Fibroblast of lung (primary cell): Measurements from ENCODE around the gene TOMT. TPM values are rescaled to one million over a fixed set of nuclear protein-coding genes. Genes with fewer than 3 reads are reported as not detected.

Source experiments
- DNase-seq, 2 donors: peaks; one replicate each; pipeline versions ENCODE4 v3.0.0 to v3.0.0-alpha.2; 2010; ENCODE audit warnings: low read depth in 2 of 2
- H2AFZ ChIP-seq: 2 replicates; pipeline ENCODE4 v1.5.1; 2012; ENCODE audit warnings: low read length, control low read depth, inconsistent platforms
- H3K27ac ChIP-seq: 2 replicates; pipeline ENCODE4 v1.5.1; 2011; ENCODE audit warnings: low read length, control low read depth; ENCODE audit not compliant: insufficient read depth
- H3K27me3 ChIP-seq: 2 replicates; pipeline ENCODE4 v1.5.1; 2011; ENCODE audit warnings: mild to moderate bottlenecking, low read length; ENCODE audit not compliant: control insufficient read depth, insufficient read depth
- H3K36me3 ChIP-seq: 2 replicates; pipeline ENCODE4 v1.5.1; 2011; ENCODE audit warnings: low read length; ENCODE audit not compliant: control insufficient read depth, insufficient read depth
- H3K4me1 ChIP-seq: 2 replicates; pipeline ENCODE4 v1.5.1; 2011; ENCODE audit warnings: low read length; ENCODE audit not compliant: control insufficient read depth, insufficient read depth; ENCODE audit errors: extremely low read depth
- H3K4me2 ChIP-seq: 2 replicates; pipeline ENCODE4 v1.5.1; 2011; ENCODE audit warnings: low read length, control low read depth; ENCODE audit not compliant: insufficient read depth; ENCODE audit errors: extremely low read depth
- H3K4me3 ChIP-seq, 4 experiments: fragments of 200-600 bp in 1 of 4; sonication (generic) in 1 of 4; replicated peaks in 1 of 4; 2 replicates each; pipeline ENCODE4 v1.5.1; 2011 to 2016; ENCODE audit warnings: low read length in 4 of 4, low read depth in 3 of 4, mild to moderate bottlenecking in 3 of 4, control low read depth in 2 of 4, inconsistent platforms in 1 of 4, mixed read lengths in 1 of 4; ENCODE audit not compliant: insufficient read depth in 1 of 4; ENCODE audit errors: control extremely low read depth in 1 of 4
- H3K79me2 ChIP-seq: 2 replicates; pipeline ENCODE4 v1.5.1; 2012; ENCODE audit warnings: mild to moderate bottlenecking, low read length, inconsistent platforms; ENCODE audit not compliant: control insufficient read depth, insufficient read depth
- H3K9ac ChIP-seq: 2 replicates; pipeline ENCODE4 v1.5.1; 2011; ENCODE audit warnings: mild to moderate bottlenecking, low read length, control low read depth; ENCODE audit not compliant: insufficient read depth
- H3K9me3 ChIP-seq: 2 replicates; pipeline ENCODE4 v1.5.1; 2012; ENCODE audit warnings: low read depth, low read length; ENCODE audit not compliant: control insufficient read depth, insufficient read depth
- H4K20me1 ChIP-seq: 2 replicates; pipeline ENCODE4 v1.5.1; 2011; ENCODE audit warnings: low read length; ENCODE audit not compliant: control insufficient read depth, insufficient read depth; ENCODE audit errors: extremely low read depth
- EZH2 ChIP-seq: IDR thresholded peaks from 2 replicates; pipeline ENCODE4 v1.5.1; 2012; ENCODE audit warnings: low read length, control low read depth, mild to moderate bottlenecking; ENCODE audit errors: missing control alignments
- polyA plus RNA-seq, 2 donors: library from polyadenylated mRNA; depleted of rRNA in 1 of 2; stranded (reverse) in 1 of 2; unstranded in 1 of 2; fragments of >200 nt; gene quantifications; 2 replicates each; pipeline ENCODE4 v1.2.1, GENCODE V29; 2011 to 2012; ENCODE audit warnings: missing spikeins in 1 of 2
- total RNA-seq: library from RNA; depleted of rRNA; stranded (reverse); fragments of >200 nt; gene quantifications from 2 replicates; pipeline ENCODE4 v1.2.1, GENCODE V29; 2014
- TF ChIP-seq, protein P1 (sequence below), 2 donors: IDR thresholded peaks in 1 of 2; conservative IDR thresholded peaks in 1 of 2; 1 replicate in 1 of 2; 2 replicates in 1 of 2; pipeline ENCODE4 v1.5.1; 2011 to 2012; ENCODE audit warnings: low read length in 2 of 2, control low read depth in 1 of 2, inconsistent platforms in 1 of 2, low read depth in 1 of 2, mild to moderate bottlenecking in 1 of 2

The TOMT gene
- total and polyA plus RNA-seq, 2 donors (not counting 1 experiment from before 2014, with no cell fraction given), result not detected

DNA sequence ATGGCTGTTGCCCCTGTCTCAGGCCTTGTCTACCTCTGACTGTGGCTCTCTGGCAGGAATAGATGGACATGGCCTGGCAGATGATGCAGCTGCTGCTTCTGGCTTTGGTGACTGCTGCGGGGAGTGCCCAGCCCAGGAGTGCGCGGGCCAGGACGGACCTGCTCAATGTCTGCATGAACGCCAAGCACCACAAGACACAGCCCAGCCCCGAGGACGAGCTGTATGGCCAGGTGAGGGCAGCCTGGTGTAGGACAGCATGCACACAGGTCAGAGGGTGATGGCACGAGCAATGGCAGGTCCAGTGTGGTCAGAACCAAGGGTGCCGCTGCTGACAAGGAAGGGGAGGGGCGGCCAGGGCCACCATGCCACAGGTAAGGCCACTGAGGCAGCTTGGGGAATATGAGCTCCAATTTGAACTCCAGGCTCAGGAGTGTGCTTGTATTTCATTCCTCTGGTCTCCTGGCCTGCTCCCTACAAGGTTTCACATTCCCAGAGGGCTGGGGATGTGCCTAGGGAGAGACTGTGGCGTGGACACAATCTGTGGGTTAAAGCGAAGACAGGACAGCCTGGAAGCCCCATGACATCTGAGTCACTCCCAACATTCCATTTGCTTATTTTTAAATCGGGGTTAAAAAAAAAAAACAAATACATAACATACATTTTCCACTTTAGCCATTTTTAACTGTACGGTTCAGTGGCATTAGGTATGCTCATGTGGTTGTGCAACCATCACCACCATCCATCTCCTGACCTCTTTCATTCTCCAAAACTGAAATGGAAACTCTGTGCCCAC, 30.4 kb downstream of the TOMT start:
- no peaks in the 10 kb centered on the region for H3K27me3 ChIP-seq

DNA sequence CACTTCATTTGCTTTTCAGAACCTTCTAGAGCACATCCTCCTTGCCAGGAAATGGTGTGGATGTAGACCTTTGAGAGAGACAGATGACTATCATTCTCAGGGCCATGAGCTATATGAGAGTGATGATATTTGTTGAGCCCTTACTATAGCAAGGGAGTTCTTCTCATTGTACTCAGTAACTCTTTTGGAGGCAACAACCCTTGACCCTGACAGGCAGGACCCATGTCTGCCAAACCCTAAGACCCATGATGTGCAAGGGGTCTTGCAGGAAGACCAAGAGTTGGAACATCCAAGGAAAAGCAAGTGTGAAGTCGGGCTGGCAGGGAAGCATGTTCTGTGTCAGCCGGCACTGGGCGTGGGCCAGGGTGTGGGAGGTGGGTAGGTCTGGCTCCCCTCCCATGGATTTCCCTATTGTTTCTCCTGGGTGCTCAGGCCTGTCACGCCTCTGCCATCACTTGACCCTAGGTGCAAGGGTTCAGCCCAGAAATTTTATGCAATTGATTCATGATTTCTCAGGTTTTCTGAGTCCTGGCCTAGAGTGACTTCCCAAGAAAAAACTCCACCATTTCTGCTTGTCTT, 31.0 kb downstream of the TOMT start:
- H3K4me1 ChIP-seq, result no peaks in the 10 kb centered on the region
- TF ChIP-seq EZH2, result no peak
- TF ChIP-seq, protein P1, sequence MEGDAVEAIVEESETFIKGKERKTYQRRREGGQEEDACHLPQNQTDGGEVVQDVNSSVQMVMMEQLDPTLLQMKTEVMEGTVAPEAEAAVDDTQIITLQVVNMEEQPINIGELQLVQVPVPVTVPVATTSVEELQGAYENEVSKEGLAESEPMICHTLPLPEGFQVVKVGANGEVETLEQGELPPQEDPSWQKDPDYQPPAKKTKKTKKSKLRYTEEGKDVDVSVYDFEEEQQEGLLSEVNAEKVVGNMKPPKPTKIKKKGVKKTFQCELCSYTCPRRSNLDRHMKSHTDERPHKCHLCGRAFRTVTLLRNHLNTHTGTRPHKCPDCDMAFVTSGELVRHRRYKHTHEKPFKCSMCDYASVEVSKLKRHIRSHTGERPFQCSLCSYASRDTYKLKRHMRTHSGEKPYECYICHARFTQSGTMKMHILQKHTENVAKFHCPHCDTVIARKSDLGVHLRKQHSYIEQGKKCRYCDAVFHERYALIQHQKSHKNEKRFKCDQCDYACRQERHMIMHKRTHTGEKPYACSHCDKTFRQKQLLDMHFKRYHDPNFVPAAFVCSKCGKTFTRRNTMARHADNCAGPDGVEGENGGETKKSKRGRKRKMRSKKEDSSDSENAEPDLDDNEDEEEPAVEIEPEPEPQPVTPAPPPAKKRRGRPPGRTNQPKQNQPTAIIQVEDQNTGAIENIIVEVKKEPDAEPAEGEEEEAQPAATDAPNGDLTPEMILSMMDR (conservative IDR thresholded peaks at IDR 0.05 in 1 of 2, IDR thresholded peaks at IDR 0.05 in 1 of 2; ENCODE audit: low read depth in 1 of 2, low read length in 2 of 2), result no peak
- H4K20me1 ChIP-seq, result no peaks in the 10 kb centered on the region
- no peaks in the 10 kb centered on the region for H3K9me3 ChIP-seq
- H3K4me3 ChIP-seq, result no peak overlapping the region
- H3K79me2 ChIP-seq, result no peaks in the 10 kb centered on the region
- H3K27ac ChIP-seq, result no peak overlapping the region
- H2AFZ ChIP-seq, result no peak overlapping the region
- DNase-seq, result no peak
- no peak overlapping the region for H3K4me2 ChIP-seq
- no peak overlapping the region for H3K9ac ChIP-seq
- no peaks in the 10 kb centered on the region for H3K27me3 ChIP-seq
- no peaks in the 10 kb centered on the region for H3K36me3 ChIP-seq

More for the DNA sequence above, 30.4 kb downstream of the TOMT start:
- Histone ChIP-seq H2AFZ (no peak overlapping the region), H3K4me2 (no peak overlapping the region), H3K4me3 (no peak overlapping the region), H3K4me1 (no peaks in the 10 kb centered on the region), H3K9me3 (no peaks in the 10 kb centered on the region), H3K79me2 (no peaks in the 10 kb centered on the region), H3K9ac (no peak overlapping the region), H3K36me3 (no peaks in the 10 kb centered on the region), H3K27ac (no peak overlapping the region), H4K20me1 (no peaks in the 10 kb centered on the region)
- TF ChIP-seq EZH2, result no peak
- TF ChIP-seq, protein P1 (conservative IDR thresholded peaks at IDR 0.05 in 1 of 2, IDR thresholded peaks at IDR 0.05 in 1 of 2; ENCODE audit: low read depth in 1 of 2, low read length in 2 of 2), result no peak
- DNase-seq, result peak in 1 of 2 donors; percentile 56

DNA sequence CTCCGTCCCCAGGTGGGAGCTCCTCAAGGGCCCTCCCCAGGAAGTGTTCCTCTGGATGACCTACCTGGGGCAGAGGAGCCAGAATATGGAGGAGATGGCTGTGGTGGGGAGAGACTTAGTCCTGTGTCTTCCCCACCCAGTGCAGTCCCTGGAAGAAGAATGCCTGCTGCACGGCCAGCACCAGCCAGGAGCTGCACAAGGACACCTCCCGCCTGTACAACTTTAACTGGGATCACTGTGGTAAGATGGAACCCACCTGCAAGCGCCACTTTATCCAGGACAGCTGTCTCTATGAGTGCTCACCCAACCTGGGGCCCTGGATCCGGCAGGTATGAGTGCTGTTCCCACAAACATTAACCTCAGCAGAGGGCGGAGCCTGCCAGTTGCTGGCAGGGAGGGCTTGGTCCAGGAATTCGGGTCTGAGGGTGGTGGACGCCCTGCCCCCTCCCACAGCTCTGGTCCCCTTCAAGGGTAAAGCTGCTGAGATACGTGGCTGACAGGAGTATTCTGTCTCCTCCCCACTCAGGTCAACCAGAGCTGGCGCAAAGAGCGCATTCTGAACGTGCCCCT, 33.2 kb downstream of the TOMT start:
- Histone ChIP-seq H3K4me1 (no peaks in the 10 kb centered on the region), H3K9me3 (no peaks in the 10 kb centered on the region), H2AFZ (no peak overlapping the region), H3K4me3 (no peak overlapping the region), H3K79me2 (no peaks in the 10 kb centered on the region), H3K27me3 (no peaks in the 10 kb centered on the region), H4K20me1 (no peaks in the 10 kb centered on the region), H3K4me2 (no peak overlapping the region), H3K27ac (no peak overlapping the region), H3K36me3 (no peaks in the 10 kb centered on the region), H3K9ac (no peak overlapping the region)
- no peak for DNase-seq
- TF ChIP-seq, protein P1 (conservative IDR thresholded peaks at IDR 0.05 in 1 of 2, IDR thresholded peaks at IDR 0.05 in 1 of 2; ENCODE audit: low read depth in 1 of 2, low read length in 2 of 2), result no peak
- TF ChIP-seq EZH2, result no peak
